ENCODE data around the gene KSR1.
A peak's percentile ranks its signal among the peaks of the same experiment; 100 is the strongest.

DNA sequence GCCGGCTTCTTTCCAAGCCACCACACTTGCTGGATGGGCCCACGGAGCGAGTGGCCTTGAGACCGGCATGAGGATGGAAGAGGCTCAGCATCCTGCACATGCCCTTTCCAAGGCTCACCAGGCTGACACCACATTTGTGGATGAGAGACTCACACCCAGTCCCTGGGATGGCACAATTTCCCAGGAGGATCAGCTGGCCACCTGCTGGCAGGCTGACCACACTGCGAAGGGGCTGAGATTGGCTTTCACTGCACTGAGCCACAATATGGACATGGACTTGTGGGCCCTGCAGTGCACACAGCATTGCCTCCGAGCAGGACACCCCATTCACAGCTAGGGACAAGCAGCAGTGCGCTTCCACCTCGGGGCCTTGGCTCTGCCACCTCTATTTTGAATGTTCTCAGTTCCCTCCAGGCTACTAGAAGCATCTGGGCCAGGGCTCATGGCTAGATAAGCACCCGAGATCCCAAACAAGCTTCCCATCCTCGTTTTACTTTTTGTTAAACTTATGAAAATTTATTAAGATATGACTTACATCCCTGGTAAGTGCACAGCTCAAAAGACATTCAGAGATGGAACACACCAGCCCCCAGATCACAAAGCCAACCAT lies 25.3 kb upstream of the KSR1 start:
- TF ChIP-seq MXI1 (IDR thresholded peaks at IDR 0.05; ENCODE audit: low read depth, low read length) (no peak), JUND (IDR thresholded peaks at IDR 0.05; ENCODE audit: borderline replicate concordance, low read depth, low read length) (no peak), JUND (tag; IDR thresholded peaks at IDR 0.05; ENCODE audit: borderline replicate concordance, low read depth, low read length) (no peak; the same call in 2 of the 3 replicates), CC2D1A (IDR thresholded peaks at IDR 0.05) (0 out of 2 replicates have a peak, but pooled peaks have one; percentile 25), BMI1 (IDR thresholded peaks at IDR 0.05; ENCODE audit: low read length) (no peak)
- TF ChIP-seq, protein P1, sequence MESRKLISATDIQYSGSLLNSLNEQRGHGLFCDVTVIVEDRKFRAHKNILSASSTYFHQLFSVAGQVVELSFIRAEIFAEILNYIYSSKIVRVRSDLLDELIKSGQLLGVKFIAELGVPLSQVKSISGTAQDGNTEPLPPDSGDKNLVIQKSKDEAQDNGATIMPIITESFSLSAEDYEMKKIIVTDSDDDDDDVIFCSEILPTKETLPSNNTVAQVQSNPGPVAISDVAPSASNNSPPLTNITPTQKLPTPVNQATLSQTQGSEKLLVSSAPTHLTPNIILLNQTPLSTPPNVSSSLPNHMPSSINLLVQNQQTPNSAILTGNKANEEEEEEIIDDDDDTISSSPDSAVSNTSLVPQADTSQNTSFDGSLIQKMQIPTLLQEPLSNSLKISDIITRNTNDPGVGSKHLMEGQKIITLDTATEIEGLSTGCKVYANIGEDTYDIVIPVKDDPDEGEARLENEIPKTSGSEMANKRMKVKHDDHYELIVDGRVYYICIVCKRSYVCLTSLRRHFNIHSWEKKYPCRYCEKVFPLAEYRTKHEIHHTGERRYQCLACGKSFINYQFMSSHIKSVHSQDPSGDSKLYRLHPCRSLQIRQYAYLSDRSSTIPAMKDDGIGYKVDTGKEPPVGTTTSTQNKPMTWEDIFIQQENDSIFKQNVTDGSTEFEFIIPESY (CRISPR knock-in tag; IDR thresholded peaks at IDR 0.05): no peak
- TF ChIP-seq, protein P2, sequence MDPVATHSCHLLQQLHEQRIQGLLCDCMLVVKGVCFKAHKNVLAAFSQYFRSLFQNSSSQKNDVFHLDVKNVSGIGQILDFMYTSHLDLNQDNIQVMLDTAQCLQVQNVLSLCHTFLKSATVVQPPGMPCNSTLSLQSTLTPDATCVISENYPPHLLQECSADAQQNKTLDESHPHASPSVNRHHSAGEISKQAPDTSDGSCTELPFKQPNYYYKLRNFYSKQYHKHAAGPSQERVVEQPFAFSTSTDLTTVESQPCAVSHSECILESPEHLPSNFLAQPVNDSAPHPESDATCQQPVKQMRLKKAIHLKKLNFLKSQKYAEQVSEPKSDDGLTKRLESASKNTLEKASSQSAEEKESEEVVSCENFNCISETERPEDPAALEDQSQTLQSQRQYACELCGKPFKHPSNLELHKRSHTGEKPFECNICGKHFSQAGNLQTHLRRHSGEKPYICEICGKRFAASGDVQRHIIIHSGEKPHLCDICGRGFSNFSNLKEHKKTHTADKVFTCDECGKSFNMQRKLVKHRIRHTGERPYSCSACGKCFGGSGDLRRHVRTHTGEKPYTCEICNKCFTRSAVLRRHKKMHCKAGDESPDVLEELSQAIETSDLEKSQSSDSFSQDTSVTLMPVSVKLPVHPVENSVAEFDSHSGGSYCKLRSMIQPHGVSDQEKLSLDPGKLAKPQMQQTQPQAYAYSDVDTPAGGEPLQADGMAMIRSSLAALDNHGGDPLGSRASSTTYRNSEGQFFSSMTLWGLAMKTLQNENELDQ (CRISPR knock-in tag; IDR thresholded peaks at IDR 0.05; ENCODE audit: borderline replicate concordance): no peak
- TF ChIP-seq, protein P3, sequence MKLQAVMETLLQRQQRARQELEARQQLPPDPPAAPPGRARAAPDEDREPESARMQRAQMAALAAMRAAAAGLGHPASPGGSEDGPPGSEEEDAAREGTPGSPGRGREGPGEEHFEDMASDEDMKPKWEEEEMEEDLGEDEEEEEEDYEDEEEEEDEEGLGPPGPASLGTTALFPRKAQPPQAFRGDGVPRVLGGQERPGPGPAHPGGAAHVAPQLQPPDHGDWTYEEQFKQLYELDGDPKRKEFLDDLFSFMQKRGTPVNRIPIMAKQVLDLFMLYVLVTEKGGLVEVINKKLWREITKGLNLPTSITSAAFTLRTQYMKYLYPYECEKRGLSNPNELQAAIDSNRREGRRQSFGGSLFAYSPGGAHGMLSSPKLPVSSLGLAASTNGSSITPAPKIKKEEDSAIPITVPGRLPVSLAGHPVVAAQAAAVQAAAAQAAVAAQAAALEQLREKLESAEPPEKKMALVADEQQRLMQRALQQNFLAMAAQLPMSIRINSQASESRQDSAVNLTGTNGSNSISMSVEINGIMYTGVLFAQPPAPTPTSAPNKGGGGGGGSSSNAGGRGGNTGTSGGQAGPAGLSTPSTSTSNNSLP (IDR thresholded peaks at IDR 0.05; ENCODE audit: borderline replicate concordance, low read depth, low read length): no peak
